Right forelimb (tissue), 1 donor: ENCODE data around the gene INVS.
"Not testable (repeated sequence)": the region's sequence is repeated elsewhere in the genome, so short reads cannot be mapped to it uniquely, and the experiment has no call there.

ENCODE experiments used
- DNase-seq: peaks from one replicate; pipeline ENCODE4 v3.0.0-alpha.2; 2018

The INVS gene

DNA sequence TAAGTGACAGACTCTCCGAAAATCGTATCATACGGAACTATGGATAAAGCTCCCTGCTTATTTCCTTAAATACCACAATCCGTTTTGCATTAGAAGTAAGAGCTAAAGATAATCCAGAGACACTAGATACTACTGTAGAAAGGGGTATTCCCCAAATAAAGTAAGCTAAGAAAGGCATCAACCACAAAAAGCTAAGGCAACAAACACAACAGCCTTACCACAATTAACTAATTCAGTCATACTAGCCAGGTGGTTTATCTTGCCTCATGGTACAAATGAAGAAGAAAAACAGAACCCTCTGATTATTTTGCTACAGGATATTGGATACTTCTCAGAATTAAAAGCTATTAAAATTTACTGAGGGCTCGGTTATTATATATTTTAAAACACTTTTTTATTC lies 14.3 kb upstream of the INVS start:
- no peak for DNase-seq

DNA sequence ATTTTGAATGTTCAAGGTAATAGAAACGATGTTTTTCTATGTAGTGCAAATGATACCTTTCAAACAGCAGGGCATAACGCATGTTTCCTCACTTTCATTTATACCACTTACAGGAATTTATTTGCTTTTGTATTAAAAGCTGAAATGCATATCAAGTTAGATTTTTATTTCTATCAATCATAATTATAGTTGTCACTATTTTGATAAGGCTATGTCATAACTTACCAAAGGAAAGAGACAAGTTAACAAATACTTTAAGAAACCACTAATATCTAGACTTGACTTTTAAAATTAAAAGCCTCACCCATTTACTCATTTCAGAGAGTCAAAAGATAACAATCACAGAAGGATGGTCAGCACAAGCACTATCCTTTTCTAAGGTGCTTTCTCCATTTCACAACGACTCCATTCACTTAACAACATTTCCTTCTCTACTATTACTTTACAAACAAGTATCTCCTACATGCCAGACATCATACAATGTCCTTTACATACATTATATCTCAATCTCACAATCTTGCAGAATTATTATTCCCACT lies 12.9 kb upstream of the INVS start:
- no peak for DNase-seq

DNA sequence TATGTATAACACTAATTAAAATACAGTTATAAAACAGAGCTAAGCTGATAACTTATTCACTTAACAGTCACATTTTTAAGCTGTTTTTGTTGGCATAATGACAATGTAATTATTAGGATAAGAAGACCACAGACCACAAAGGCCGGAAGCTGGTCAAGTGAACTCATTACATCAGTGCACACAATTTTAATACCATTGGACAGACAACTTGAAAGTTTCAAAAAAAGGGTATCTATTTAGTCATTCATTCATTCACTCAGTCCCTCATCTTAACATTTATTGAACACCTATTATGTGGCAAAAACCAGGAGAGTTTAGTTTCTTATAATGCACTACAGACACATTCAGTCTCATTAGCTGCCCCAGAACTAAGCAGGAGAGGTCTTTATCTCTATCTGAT lies 11.8 kb upstream of the INVS start:
- no peak for DNase-seq

- no peak for DNase-seq
These were observed 10.8 kb upstream of the INVS start for GRCh38 chr9:100088202-100088601.

GRCh38 chr9:100090880-100091279 lies 8.2 kb upstream of the INVS start:
- DNase-seq = no peak

DNA sequence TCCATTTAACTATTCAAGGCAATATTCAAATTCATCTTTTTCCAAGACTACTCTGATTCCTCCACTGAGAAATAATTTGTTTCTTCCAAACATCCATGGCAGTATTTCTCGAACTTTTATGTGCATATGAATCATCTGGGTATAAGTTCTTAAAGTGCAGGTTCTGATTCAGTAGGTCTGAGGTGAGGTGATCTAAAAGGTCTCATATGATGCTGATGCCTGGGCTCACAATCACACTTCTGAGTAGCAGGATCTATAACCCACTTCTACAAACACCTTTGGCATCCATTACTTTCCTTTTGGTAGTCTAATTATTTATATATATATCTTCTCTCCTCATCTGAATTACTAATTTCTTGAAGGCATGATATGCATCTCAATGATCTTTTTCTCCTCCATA lies 7.4 kb upstream of the INVS start:
- no peak for DNase-seq

- DNase-seq = no peak
These were observed 7.0 kb upstream of the INVS start for GRCh38 chr9:100092066-100092465.

DNA sequence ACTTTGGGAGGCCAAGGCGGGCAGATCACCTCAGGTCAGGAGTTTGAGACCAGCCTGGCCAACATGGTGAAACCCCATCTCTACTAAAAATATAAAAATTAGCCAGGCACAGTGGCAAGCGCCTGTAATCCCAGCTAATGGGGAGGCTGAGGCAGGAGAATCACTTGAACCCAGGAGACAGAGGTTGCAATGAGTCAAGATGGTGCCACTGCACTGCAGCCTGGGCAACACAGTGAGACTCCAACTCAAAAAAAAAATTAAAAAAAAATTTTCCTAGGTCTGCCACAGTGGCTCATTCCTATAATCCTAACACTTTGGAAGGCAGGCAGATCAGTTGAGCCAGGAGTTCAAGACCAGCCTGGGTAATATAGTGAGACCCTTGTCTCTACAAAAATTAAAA lies 4.6 kb upstream of the INVS start:
- DNase-seq = not testable (repeated sequence)

DNA sequence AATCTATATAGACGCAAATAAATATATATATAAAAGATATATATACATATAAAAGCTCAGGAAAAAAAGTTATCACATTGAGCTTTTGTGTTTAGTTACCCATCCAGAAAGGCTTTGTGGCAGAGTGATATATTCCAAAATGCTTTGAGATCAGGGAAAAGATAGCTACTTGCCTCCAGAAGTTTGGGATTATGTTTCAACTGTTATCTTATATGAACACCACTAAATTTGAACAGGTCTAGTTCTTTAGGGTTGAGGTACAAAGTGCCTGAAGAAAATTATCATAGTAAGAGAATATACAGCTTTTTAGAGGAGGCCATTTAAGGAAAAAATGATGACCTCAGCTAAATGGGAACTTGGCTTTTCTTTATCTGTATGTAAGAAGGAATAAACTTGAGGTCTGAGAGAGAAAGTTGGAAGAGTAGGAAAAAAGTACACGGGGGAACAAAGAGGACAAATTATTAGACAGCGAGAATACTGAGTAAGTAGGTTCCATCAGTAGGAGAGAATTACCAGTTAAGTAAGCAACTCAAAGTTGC lies 2.6 kb upstream of the INVS start:
- no peak for DNase-seq

DNA sequence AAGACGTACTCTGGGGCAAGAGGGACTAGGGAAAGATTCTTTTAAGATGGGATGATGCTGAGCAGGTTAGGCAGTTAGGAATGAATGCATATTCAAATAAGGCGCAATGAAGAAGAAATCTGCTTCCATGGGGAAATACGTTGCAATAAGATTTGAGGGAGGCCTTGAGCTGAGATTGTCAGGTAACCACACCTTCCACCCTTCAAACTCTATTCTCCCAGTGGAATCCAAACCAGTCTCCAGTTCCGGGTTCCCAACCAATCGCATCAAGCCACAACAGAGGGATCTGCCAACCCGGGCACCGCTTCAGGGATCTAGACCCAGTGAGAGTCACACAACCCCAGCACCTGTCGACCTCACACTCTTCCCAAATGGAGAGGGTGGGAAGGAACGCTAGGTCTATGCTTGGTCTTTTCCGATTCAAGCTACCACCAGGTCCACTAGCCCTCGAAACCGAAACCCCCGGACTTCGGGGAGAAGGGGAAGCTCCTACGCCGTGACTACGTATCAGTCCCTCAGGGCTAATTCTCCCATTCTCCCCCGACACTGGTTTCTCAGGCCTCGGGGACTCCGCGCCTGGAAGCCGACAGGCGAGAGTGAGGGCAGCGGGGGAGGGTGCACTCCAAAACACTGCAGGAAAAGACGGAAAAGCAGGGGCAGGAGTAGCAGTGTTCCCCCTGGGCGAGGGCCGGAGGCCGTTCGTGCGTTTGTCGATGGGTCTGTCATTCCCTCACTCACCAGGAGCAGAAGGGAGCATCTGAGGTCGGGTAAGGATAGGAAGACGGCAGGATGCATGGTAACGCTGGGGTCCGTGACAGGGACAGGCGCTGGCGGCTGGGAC lies 777 bp upstream of the INVS start:
- no peak for DNase-seq

DNA sequence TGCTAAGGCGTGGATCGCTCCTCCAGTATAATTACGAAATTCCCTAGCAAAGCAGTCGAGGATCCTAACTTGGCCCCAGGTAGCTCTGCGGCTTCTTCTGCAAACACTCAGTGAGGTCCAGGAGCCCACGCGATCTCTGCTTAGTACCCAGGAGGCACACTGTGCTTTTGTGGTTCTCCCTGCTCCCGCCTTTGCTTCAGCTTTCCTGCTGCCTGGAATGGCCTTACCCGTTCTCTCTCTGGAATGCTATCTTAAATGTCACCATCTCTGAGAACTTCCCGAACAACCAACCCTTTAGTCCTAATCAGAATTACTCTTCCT lies 639 bp downstream of the INVS start:
- no peak for DNase-seq

DNA sequence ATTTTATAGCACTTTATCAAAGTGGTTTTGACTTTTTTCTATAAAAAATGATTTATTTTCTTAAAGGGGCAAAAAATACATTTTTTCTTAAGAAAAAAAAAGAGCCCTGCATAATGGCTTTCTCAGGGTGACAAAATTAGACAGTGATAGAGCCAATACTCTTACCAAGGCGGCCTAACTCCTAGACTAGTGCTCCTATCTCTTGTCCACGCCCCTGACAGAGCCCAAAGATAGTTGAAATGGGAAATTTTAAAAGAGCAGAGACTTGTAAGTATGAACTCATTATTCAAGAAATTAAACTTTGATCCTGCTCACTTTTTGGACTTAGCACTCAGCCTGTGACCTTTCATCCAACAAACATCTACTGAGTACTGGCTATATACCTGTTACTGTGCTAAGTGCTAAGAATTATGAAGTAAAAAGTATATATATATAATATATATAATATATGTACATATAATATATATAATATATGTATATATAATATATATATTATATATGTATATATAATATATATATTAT lies 1.2 kb downstream of the INVS start:
- no peak for DNase-seq

- DNase-seq = no peak
These were observed 2.6 kb downstream of the INVS start for GRCh38 chr9:100101608-100102007.

DNA sequence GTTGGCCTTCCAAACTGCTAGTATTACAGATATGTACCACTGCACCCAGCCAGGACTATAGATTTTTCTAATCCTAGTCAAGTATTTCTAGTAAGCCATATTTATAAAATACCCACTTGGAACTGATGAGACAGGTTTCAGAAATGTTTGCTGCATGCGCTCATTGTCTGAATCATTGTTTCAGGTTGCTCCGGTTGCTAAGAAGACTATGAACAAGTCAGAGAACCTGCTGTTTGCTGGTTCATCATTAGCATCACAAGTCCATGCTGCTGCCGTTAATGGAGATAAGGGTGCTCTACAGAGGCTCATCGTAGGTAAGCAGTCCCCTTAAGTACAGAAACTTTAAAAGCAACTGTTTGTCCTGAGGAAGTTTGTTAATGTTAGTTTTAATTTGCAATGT lies 5.3 kb downstream of the INVS start:
- DNase-seq = no peak

DNA sequence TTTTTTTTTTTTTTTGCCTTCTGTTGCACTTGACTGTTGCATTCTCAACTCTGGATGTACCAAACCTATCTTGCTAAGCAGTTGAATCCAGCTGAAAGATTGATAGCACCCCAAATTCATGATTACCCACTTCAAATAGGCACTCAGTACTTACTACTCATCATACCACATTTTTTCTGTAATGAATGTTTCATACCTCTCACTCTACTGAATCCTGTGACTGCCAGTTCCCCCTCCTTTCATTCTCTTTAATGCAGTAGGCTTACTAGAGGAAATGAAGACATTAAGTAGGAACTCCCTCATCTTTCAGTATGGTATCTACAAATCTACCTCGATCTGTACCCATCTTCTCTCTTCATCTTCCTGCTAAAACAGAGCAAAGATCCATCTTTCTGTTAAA lies 6.8 kb downstream of the INVS start:
- no peak for DNase-seq

- no peak for DNase-seq
These were observed 7.6 kb downstream of the INVS start for GRCh38 chr9:100106616-100107015.

GRCh38 chr9:100108559-100108958 lies 9.5 kb downstream of the INVS start:
- no peak for DNase-seq

GRCh38 chr9:100111235-100111634 lies 12.2 kb downstream of the INVS start:
- DNase-seq = peak; percentile 76

DNA sequence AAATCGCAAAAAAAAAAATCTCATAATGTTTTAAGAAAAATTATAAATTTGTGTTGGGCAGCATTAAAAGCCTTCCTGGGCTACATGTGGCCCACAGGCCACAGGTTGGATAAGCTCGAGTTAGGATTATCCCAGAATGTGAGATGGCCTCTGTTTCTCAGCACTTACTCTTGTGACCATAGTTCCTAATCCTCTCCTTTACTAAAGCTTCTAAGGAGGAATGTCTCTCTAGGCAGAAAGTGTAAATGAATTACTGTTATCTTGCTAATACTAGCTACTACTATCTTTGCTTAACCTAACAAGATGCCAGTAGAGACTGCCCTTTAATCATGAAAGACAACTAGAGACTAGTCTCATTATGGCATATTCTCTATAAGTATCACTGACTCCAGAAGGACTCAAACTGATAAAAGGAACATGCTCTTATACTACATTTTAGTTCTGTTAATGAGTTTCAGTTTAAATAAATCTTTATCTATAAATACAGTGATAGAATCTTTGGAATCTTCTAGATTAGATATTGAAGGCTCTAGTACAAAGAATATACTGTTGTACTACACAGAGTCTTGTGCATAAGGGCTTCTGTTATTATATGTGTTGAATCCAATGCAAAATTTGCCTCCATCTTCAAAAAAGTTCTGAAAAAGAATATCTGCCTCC lies 13.8 kb downstream of the INVS start:
- DNase-seq = no peak

DNA sequence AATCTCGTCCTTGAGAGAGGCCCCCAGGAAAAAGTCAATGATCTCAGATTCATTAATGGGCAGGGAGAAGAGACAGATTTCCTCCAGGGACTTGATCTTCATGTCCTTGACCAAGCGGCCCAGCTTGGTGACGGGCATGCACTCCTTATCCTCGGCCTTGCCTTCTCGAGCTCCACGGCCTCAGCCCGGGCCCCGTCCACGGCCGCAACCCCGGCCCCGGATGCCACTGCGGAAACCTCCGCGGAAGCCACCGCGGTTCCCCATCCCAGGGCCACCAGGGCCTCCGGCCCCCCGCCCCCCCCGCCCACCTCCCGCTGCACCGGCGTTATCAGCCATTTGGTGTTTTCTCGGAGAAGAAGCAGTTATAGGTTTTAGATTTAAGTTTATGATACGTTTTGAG lies 18.3 kb downstream of the INVS start:
- no peak for DNase-seq

DNA sequence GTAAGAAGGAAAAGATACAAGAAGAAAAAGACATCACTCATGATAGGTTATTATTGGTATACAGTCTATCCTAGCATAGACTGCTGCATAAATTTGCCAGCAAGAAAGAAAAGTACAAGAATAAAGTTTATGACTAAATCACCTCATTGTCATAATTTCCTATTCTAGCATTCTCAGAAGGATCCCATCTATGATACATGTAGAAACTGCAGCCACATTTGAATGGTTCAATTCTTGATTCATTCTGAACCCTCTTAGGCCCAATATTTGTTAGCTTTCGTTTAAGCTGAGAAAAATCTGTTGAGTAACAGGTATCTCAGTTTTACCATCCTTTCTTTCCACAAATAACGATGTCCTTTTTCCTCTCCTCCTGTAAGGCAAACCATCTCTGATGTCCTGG lies 21.2 kb downstream of the INVS start:
- DNase-seq = no peak

- DNase-seq = no peak
These were observed 26.2 kb downstream of the INVS start for GRCh38 chr9:100125236-100125635.

DNA sequence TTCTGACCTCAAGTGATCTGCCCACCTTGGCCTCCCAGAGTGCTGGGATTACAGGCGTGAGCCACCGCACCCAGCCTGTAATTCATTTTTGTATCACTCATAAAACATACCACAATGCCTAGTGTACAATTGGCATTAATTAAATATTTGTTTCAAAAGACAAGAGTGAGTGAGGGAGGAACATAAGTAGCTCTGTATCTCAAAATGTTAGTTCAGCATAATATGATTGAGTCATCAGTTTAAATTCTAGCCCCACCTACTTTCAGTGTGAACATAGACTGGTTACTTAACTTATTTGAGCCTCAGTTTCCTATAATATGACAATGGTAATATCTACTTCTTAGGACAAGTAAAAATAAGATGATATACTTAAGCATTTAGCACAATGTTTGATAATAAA lies 26.9 kb downstream of the INVS start:
- no peak for DNase-seq

GRCh38 chr9:100126423-100126822 lies 27.4 kb downstream of the INVS start:
- no peak for DNase-seq
